ENCODE measurements around the gene PLXNA1.

Gene PLXNA1

GRCh38 chr3:127004641-127005397 lies 21.9 kb downstream of the PLXNA1 start:
- Mint-ChIP-seq H3K27me3 (no peaks in the 10 kb centered on the region), H3K4me3 (no peak overlapping the region), H3K27ac (no peak overlapping the region), H3K36me3 (ENCODE audit: low read depth) (peaks cover 18% of the 10 kb centered on the region), H3K9me3 (no peaks in the 10 kb centered on the region), H3K4me1 (ENCODE audit: low read depth) (no peaks in the 10 kb centered on the region)
- no peak for DNase-seq

- Mint-ChIP-seq H3K4me1 (ENCODE audit: low read depth) (no peaks in the 10 kb centered on the region), H3K9me3 (no peaks in the 10 kb centered on the region), H3K27ac (no peak overlapping the region), H3K27me3 (no peaks in the 10 kb centered on the region), H3K4me3 (no peak overlapping the region), H3K36me3 (ENCODE audit: low read depth) (peaks cover 20% of the 10 kb centered on the region)
- no peak for DNase-seq
These were observed 23.1 kb downstream of the PLXNA1 start for GRCh38 chr3:127005864-127006500.

- Mint-ChIP-seq H3K36me3 (ENCODE audit: low read depth) (peaks cover 24% of the 10 kb centered on the region), H3K27me3 (no peaks in the 10 kb centered on the region), H3K9me3 (no peaks in the 10 kb centered on the region), H3K4me1 (ENCODE audit: low read depth) (no peaks in the 10 kb centered on the region), H3K27ac (no peak overlapping the region), H3K4me3 (no peak overlapping the region)
- DNase-seq: no peak
These were observed 24.0 kb downstream of the PLXNA1 start for GRCh38 chr3:127006781-127007436.

GRCh38 chr3:127008236-127008635 lies 25.3 kb downstream of the PLXNA1 start:
- H3K27me3 Mint-ChIP-seq: no peaks in the 10 kb centered on the region
- no peaks in the 10 kb centered on the region for H3K9me3 Mint-ChIP-seq
- H3K36me3 Mint-ChIP-seq (ENCODE audit: low read depth): peaks cover 36% of the 10 kb centered on the region
- no peak for DNase-seq
- no peak overlapping the region for H3K27ac Mint-ChIP-seq
- no peaks in the 10 kb centered on the region for H3K4me1 Mint-ChIP-seq (ENCODE audit: low read depth)
- no peak overlapping the region for H3K4me3 Mint-ChIP-seq

- Mint-ChIP-seq H3K4me1 (ENCODE audit: low read depth) (no peaks in the 10 kb centered on the region), H3K36me3 (ENCODE audit: low read depth) (peaks cover 38% of the 10 kb centered on the region), H3K4me3 (no peak overlapping the region), H3K27ac (no peak overlapping the region), H3K9me3 (no peaks in the 10 kb centered on the region), H3K27me3 (no peaks in the 10 kb centered on the region)
- DNase-seq: no peak
These were observed 26.6 kb downstream of the PLXNA1 start for GRCh38 chr3:127009531-127009930.

- DNase-seq: no peak
- Mint-ChIP-seq H3K27me3 (no peaks in the 10 kb centered on the region), H3K36me3 (ENCODE audit: low read depth) (peaks cover 50% of the 10 kb centered on the region), H3K9me3 (no peaks in the 10 kb centered on the region), H3K4me1 (ENCODE audit: low read depth) (no peaks in the 10 kb centered on the region), H3K27ac (no peak overlapping the region), H3K4me3 (no peak overlapping the region)
These were observed 28.5 kb downstream of the PLXNA1 start for GRCh38 chr3:127011270-127011992.

- Mint-ChIP-seq H3K9me3 (no peaks in the 10 kb centered on the region), H3K27me3 (no peaks in the 10 kb centered on the region), H3K36me3 (ENCODE audit: low read depth) (peaks cover 53% of the 10 kb centered on the region), H3K27ac (no peak overlapping the region), H3K4me3 (no peak overlapping the region), H3K4me1 (ENCODE audit: low read depth) (no peaks in the 10 kb centered on the region)
- no peak for DNase-seq
These were observed 29.2 kb downstream of the PLXNA1 start for GRCh38 chr3:127012091-127012490.

- no peaks in the 10 kb centered on the region for H3K27me3 Mint-ChIP-seq
- DNase-seq: no peak
- H3K4me3 Mint-ChIP-seq: no peak overlapping the region
- H3K4me1 Mint-ChIP-seq (ENCODE audit: low read depth): no peaks in the 10 kb centered on the region
- no peaks in the 10 kb centered on the region for H3K9me3 Mint-ChIP-seq
- no peak overlapping the region for H3K27ac Mint-ChIP-seq
- H3K36me3 Mint-ChIP-seq (ENCODE audit: low read depth): peaks cover 52% of the 10 kb centered on the region
These were observed 30.3 kb downstream of the PLXNA1 start for GRCh38 chr3:127013181-127013580.

- H3K36me3 Mint-ChIP-seq (ENCODE audit: low read depth): peaks cover 58% of the 10 kb centered on the region
- H3K4me1 Mint-ChIP-seq (ENCODE audit: low read depth): no peaks in the 10 kb centered on the region
- H3K27ac Mint-ChIP-seq: no peak overlapping the region
- no peaks in the 10 kb centered on the region for H3K9me3 Mint-ChIP-seq
- no peaks in the 10 kb centered on the region for H3K27me3 Mint-ChIP-seq
- no peak overlapping the region for H3K4me3 Mint-ChIP-seq
- DNase-seq: no peak
These were observed 31.0 kb downstream of the PLXNA1 start for GRCh38 chr3:127013758-127014535.

- no peak for DNase-seq
These were observed 31.8 kb downstream of the PLXNA1 start for GRCh38 chr3:127014536-127015281.

GRCh38 chr3:127015282-127016042 lies 32.5 kb downstream of the PLXNA1 start:
- Mint-ChIP-seq H3K9me3 (no peaks in the 10 kb centered on the region), H3K4me1 (ENCODE audit: low read depth) (no peaks in the 10 kb centered on the region), H3K36me3 (ENCODE audit: low read depth) (peaks cover 58% of the 10 kb centered on the region), H3K27ac (no peak overlapping the region), H3K27me3 (no peaks in the 10 kb centered on the region), H3K4me3 (no peak overlapping the region)
- no peak for DNase-seq

More at GRCh38 chr3:127014536-127015281, 31.8 kb downstream of the PLXNA1 start:
- Mint-ChIP-seq H3K9me3 (no peaks in the 10 kb centered on the region), H3K4me1 (ENCODE audit: low read depth) (no peaks in the 10 kb centered on the region), H3K36me3 (ENCODE audit: low read depth) (peaks cover 54% of the 10 kb centered on the region), H3K4me3 (no peak overlapping the region), H3K27me3 (no peaks in the 10 kb centered on the region), H3K27ac (no peak overlapping the region)

GRCh38 chr3:127016043-127016343 lies 33.1 kb downstream of the PLXNA1 start:
- peaks cover 60% of the 10 kb centered on the region for H3K36me3 Mint-ChIP-seq (ENCODE audit: low read depth)
- no peaks in the 10 kb centered on the region for H3K4me1 Mint-ChIP-seq (ENCODE audit: low read depth)
- no peak overlapping the region for H3K4me3 Mint-ChIP-seq
- no peaks in the 10 kb centered on the region for H3K27me3 Mint-ChIP-seq
- no peak for DNase-seq
- H3K9me3 Mint-ChIP-seq: no peaks in the 10 kb centered on the region
- no peak overlapping the region for H3K27ac Mint-ChIP-seq

- H3K9me3 Mint-ChIP-seq: no peaks in the 10 kb centered on the region
- no peak overlapping the region for H3K27ac Mint-ChIP-seq
- DNase-seq: no peak
- H3K27me3 Mint-ChIP-seq: no peaks in the 10 kb centered on the region
- H3K36me3 Mint-ChIP-seq (ENCODE audit: low read depth): peaks cover 65% of the 10 kb centered on the region
- no peaks in the 10 kb centered on the region for H3K4me1 Mint-ChIP-seq (ENCODE audit: low read depth)
- no peak overlapping the region for H3K4me3 Mint-ChIP-seq
These were observed 33.5 kb downstream of the PLXNA1 start for GRCh38 chr3:127016461-127016860.

Measured in activated T-cell treated with anti-CD3 and anti-CD28 coated beads, Interleukin-2, amount 50 U/mL, for 24 hours (primary cell).